ENCODE results near the gene OR8B4.

DNA sequence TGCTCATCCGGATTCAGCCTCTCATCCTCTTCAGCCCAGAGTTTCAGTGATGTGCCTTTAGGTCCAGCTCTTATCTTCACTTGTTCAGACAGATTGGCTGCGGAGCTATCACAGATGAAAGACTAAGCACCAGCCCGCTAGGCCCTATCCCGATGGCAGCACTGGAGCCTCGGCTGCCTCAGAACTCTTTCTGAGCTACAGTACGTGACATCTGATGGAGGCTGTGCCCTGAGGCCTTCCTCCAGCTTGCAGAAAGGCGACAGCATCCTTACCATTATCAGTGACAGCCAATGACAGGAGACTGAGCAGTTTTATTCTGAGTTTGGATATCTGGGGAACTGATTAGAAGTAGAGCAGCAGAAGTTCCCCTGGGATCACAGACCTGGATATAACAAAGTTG is 16.8 kb upstream of the OR8B4 start:
- TF ChIP-seq, protein P1, sequence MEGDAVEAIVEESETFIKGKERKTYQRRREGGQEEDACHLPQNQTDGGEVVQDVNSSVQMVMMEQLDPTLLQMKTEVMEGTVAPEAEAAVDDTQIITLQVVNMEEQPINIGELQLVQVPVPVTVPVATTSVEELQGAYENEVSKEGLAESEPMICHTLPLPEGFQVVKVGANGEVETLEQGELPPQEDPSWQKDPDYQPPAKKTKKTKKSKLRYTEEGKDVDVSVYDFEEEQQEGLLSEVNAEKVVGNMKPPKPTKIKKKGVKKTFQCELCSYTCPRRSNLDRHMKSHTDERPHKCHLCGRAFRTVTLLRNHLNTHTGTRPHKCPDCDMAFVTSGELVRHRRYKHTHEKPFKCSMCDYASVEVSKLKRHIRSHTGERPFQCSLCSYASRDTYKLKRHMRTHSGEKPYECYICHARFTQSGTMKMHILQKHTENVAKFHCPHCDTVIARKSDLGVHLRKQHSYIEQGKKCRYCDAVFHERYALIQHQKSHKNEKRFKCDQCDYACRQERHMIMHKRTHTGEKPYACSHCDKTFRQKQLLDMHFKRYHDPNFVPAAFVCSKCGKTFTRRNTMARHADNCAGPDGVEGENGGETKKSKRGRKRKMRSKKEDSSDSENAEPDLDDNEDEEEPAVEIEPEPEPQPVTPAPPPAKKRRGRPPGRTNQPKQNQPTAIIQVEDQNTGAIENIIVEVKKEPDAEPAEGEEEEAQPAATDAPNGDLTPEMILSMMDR (IDR thresholded peaks at IDR 0.05): no peak
- no peak for TF ChIP-seq EZH2 (IDR thresholded peaks at IDR 0.05; ENCODE audit: borderline replicate concordance, insufficient read depth, low read depth, low read length, poor library complexity, severe bottlenecking)

Data from B cell (primary cell).